Stimulated activated CD4-positive, alpha-beta T cell treated with anti-CD3 and anti-CD28 coated beads, Interleukin-15, amount 100 ng/mL, for 1 hour (primary cell): ENCODE results near the gene CLDN19.
A peak's percentile ranks its signal among the peaks of the same experiment; 100 is the strongest.
"Not testable (repeated sequence)": the region's sequence is repeated elsewhere in the genome, so short reads cannot be mapped to it uniquely, and the experiment has no call there.

Experiments
- DNase-seq, 2 donors: peaks; one replicate each; pipeline ENCODE4 v3.0.0-alpha.2; 2020; ENCODE audit warnings: low read depth in 1 of 2, low spot score in 1 of 2

Gene CLDN19

DNA sequence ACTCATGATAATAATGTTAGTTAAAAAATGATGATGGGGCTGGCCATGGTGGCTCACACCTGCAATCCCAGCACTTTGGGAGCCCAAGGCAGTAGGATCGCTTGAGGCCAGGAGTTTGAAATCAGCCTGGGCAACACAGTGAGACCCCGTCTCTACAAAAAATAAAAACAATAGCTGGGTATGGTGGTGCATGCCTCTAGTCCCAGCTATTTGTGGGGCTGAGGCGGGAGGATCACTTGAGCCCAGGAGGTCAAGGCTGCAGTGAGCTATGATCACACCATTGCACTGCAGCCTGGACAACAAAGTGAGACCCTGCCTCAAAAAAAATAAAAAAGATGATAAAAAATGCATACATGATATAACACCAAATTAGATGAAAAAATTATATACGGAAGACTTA, 21.5 kb upstream of the CLDN19 start:
- DNase-seq, result no peak

GRCh38 chr1:42759114-42759513, 19.1 kb upstream of the CLDN19 start:
- DNase-seq, result no peak

DNA sequence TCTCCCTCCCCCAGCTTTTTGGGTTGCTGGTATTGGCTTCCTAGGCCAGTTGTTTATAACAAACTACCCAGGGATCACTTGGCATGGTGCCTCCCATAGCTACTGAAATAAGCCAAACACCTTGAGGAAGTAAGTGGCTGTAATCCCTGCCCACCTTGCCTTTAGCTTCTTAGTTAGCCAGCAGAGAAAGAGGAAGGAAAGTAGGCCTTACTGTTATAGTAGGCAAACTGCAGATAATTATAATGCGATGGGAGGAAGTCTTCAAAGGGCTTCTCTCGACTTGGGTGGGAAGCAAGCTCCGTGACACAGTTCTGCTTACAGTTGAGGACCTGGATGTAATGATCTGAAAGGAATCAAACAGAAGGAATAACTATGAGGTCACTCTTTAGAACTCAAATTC, 18.6 kb upstream of the CLDN19 start:
- DNase-seq, result no peak

GRCh38 chr1:42757892-42758275, 17.8 kb upstream of the CLDN19 start:
- DNase-seq, result no peak

DNA sequence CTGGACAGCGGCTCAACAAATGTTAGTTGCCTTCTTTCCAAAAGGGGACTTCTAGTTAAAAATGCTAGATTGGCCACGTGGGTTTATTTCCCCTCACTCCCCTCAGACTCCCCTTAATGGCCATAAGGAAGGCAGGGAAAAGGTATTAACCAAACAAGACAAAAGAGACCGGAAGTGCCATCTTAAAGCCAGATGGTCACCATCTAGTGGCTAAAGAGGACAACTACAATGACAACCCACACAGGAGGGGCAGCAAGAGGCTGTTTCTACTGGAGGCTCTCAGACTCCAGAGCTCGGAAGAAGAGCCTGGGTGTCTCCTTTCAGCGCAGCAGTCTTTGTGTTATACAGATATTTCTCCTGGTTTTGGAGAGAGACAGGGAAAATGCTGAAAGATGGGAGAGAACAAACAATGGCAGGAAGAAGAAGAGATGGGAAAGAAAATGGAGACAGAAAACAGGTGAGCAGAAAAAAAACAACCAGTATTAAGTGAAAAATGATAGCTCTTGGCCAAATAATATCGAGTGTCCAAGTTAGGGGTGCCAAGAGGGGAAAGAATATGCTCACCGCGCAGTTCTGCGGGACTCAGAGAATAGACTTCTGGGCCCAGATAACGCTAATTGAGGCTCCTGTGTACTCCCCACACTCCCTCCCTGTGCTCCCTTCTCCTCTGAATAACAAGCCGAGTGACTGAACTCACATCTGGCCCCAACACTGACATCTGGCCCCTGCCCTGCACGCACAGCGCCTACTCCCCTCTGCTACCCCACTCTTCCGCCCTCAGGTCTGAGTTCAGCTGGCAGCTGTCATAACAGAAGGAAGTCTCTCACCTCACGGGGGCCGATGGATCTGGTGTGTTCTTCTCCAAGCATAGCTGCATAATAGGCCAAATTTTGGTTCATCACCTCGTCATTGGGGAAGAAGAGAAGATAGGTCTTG, 17.2 kb upstream of the CLDN19 start:
- no peak for DNase-seq

GRCh38 chr1:42753070-42753469, 13.0 kb upstream of the CLDN19 start:
- no peak for DNase-seq

DNA sequence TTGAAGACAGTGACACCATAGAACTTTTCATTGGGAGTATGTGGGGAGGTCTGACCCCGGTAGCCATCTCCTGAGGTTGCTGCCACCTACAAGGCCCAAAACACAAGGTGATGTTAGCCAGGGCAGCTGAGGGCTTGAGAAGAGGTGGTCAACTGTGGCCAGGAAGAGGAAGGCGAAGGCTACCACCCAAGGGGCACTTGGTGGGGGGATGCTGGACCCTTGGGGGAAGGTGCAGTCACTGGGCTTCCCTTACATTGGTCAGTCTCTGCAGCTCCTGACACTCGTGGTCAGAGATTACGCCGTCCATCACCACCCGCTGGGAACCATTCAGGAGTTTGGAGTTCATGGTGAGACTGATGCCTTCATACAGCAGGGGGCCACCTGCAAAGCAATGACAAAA, 12.2 kb upstream of the CLDN19 start:
- no peak for DNase-seq

- not testable (repeated sequence) for DNase-seq
Measured at GRCh38 chr1:42751511-42752070, 11.6 kb upstream of the CLDN19 start.

- no peak for DNase-seq
Measured at GRCh38 chr1:42750041-42750440, 10.0 kb upstream of the CLDN19 start.

DNA sequence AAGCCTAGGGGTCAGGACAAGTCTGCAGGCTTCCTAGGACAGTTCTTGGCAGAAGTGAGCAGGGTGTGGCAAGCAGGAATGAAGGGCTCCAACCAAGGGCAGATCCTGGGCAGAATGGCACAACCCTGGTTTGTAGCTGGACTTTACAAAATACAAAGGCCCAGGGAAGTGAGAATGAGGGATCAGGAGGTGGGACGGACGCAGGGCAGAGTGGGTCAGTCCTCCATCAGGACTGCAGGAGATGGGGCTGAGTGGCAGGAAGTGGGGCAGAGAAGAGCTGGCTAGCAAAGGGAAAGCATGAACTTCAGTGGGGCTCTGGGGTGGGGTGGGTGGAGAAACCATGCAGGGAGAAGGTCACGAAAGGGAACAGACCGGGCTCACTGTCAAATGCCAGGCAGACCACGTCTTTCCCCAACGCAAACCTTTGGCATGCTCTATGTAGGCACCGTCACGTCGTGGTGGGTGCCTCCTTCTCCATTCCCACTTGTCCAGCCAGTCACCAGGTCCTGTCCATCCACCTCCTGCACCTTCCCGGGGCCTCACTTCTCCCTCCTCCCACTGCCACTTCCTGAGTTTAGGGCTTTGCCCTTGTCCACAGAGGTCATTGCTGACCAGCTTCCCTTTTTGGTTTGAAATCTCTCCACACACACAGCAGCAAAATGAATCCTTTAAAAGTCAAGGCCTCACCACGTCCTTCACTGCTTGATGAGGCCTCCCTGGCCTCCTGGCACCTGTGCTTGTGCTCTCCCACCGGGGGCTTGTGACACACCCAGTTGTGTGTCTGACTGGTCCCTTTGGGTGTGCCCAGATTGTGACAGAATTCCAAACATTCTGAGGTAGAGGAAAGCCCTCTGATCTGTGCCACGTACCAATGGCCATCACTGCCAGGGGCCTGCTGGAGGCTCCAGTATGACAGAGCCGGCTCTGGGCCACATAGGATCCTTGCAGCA, 8.7 kb upstream of the CLDN19 start:
- DNase-seq, result no peak

GRCh38 chr1:42748021-42748420, 8.0 kb upstream of the CLDN19 start:
- DNase-seq, result no peak

DNA sequence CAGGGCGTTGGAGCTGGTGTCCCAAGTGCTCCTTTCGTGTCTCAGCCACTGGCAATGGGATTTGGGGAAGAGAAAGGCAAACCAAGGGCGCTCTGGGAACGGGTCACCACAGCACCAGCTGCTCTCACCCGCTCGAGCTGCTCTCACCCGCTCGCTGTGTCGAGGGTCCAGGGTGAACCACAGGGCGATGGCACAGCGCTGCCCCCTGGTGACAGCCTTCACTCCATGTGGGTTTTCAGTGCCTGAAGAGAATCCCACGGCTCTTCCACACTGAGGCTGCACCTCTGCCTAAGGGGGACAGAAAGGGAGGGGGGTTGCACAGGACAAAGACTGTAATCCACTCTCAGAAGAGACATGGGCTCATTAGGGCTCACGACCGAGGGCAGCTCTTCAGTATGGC, 7.1 kb upstream of the CLDN19 start:
- DNase-seq, result peak; percentile 15 to 30

GRCh38 chr1:42746436-42747105, 6.5 kb upstream of the CLDN19 start:
- DNase-seq, result no peak

DNA sequence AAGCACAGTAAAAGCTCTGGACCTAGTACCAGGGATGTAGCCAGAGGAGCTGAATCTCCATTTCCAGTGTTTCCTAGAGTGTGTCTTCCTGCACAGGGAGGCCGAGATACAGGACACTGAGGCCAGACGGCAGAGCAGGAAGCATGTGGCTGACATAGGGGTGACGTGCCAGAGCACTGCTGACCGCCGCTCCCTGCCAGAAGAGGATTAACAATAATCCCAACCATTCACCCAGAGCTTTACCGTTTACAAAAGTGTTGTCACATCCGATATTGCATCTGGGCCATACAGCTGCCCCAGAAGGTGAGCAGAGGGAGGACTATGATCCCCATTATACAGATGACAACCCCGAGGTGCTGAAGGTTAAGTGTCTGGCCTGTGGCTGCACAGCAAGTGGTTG, 5.8 kb upstream of the CLDN19 start:
- DNase-seq, result no peak

GRCh38 chr1:42744148-42744413, 4.0 kb upstream of the CLDN19 start:
- DNase-seq, result no peak

GRCh38 chr1:42743317-42744147, 3.5 kb upstream of the CLDN19 start:
- no peak for DNase-seq

DNA sequence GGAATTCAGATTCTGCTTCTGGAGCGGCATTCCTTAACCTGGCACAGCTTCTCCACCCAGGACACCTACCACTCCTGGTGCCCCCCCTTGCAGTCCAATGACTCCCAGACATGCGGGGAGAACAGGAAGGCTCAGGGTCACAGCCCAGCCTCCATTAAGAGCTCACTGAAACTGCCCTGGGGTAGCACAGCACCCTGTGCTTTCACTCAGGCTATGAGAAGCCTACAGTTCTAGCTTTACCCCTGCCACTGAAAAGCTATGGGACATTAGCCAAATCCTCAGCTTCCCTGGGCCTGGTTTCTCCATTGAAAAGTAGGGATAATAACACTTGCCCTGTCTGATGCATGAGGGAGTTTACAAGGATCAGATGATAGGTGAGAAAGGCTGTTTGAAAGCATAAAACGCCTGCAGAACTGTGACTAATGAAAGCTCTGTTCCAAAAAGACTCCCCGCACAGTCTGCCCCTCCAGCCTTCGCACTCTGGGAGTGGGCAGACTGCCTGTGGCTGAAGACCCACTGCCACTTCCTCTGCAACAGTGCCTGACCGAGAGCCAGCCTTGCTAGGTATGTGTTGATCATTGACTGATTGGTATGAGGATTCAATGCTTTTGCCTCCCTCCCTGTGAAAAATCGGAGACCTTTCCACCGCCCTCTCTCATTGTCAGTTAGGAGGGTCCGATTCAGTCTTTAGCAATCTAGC, 2.7 kb upstream of the CLDN19 start:
- no peak for DNase-seq

- DNase-seq, result no peak
Measured at GRCh38 chr1:42742141-42742540, 2.1 kb upstream of the CLDN19 start.

DNA sequence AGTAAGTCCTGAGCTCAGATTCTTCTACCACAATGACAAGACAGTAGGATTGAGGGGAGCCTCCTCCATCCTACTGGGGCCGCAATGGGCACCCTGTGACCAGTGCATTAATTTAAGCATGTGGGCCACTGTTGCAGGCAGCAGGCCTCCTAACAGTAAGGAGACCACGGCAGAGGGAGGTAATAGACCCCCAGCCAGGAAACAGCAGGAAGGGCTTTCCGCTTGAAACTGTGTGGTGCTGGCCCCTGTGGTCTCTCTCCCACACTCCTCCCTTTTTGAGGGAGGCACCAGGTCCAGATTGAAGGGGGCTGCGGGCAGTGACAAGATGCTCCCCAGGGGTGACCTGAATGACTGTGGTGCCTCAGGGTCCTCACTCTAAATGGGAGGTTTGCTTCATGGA, 1.7 kb upstream of the CLDN19 start:
- no peak for DNase-seq
